Subcutaneous adipose tissue (tissue), 4 donors: ENCODE data around the gene PTOV1. TPM values are rescaled to one million over a fixed set of nuclear protein-coding genes. Genes with fewer than 3 reads are reported as not detected.

Experiments used
- total RNA-seq, 4 donors: library from RNA; depleted of rRNA; stranded (reverse); fragments of >200 nt; gene quantifications; one replicate each; pipeline ENCODE4 v1.1.0, GENCODE V29; 2016
- TF ChIP-seq, protein P1 (sequence below): fragments of 450-650 bp; IDR thresholded peaks from one replicate; pipeline ENCODE4 v1.5.1; 2016; ENCODE audit warnings: low read depth, mild to moderate bottlenecking, control low read depth, antibody characterized with exemption, moderate library complexity

Gene PTOV1
- total RNA-seq, 4 donors from 2014 or later = 39.3 to 65.9 (median 44.2) TPM

DNA sequence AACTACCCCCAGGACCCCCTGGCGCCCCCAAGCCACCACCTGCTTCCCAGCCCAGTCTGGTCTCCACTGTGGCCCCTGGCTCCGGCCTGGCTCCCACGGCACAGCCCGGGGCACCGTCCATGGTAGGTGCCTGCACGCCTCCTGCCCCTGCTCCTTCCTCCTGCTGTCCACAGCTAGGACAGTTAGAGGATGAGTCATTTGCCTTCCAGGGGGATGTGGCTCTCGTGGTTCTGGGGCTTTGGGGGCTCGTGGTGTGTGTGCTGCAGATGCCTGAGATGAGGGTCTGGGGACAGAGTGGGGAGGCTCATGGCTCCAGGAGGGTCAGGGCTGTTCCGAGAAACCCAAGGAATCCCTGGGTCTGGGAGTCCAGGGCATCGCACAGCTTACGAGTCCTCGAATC, 20.2 kb upstream of the PTOV1 start:
- TF ChIP-seq, protein P1, sequence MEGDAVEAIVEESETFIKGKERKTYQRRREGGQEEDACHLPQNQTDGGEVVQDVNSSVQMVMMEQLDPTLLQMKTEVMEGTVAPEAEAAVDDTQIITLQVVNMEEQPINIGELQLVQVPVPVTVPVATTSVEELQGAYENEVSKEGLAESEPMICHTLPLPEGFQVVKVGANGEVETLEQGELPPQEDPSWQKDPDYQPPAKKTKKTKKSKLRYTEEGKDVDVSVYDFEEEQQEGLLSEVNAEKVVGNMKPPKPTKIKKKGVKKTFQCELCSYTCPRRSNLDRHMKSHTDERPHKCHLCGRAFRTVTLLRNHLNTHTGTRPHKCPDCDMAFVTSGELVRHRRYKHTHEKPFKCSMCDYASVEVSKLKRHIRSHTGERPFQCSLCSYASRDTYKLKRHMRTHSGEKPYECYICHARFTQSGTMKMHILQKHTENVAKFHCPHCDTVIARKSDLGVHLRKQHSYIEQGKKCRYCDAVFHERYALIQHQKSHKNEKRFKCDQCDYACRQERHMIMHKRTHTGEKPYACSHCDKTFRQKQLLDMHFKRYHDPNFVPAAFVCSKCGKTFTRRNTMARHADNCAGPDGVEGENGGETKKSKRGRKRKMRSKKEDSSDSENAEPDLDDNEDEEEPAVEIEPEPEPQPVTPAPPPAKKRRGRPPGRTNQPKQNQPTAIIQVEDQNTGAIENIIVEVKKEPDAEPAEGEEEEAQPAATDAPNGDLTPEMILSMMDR = no peak

DNA sequence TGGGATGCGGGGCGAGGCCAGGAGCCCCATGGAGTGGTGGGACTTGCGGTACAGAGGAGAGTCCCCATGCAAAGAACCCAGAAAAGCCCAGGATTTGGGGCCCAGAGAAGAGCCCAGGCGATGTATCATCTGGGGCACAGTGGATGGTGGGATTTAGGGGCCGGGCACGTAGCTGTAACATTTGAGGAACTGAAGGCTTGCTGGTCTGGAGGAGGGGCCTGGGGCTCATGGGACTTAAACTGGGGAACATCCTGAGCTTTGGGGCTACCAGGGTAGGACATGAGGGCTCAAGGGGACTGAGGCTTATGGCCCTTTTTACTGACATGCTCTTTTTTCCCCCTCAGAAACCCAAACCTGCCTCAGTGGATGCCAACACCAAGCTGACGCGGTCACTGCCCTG, 19.4 kb upstream of the PTOV1 start:
- TF ChIP-seq, protein P1 = no peak

DNA sequence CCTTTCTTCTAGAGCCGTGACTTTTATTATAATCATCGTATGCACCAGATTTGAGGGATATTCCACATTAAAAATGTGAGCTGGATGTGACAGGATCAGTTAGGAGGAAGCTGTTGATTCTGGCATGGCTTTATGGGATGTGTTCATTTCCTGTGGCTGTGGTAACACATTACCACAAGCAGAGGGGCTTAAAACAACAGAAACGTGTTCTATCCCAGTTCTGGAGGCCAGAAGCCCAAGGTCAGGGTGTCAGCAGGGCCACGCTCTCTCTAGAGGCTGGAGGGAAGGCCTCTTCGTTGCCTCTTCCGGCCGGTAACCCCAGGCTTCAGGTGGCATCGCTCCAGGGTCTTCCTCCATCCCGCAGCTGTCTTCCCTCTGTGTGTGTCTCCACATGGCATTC, 18.4 kb upstream of the PTOV1 start:
- TF ChIP-seq, protein P1 = no peak

DNA sequence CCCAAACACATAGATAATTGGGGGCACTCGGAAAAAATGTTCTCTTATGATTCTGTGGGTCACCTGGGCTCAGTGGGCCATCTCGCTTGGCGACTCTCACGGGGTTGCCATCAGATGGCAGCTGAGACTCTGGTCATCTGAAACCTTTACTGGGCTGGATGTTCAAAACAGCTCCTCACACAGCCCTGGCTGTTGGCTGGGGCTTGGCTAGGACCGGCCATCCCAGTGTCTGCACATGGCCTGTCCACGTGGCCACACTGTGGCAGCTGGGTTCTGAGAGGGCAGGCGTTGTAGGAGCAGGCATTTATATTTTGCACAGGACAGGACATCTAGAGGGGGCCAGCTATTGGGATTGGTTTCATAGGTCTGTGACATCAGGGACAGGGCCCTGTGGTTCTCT, 17.4 kb upstream of the PTOV1 start:
- TF ChIP-seq, protein P1 = no peak

DNA sequence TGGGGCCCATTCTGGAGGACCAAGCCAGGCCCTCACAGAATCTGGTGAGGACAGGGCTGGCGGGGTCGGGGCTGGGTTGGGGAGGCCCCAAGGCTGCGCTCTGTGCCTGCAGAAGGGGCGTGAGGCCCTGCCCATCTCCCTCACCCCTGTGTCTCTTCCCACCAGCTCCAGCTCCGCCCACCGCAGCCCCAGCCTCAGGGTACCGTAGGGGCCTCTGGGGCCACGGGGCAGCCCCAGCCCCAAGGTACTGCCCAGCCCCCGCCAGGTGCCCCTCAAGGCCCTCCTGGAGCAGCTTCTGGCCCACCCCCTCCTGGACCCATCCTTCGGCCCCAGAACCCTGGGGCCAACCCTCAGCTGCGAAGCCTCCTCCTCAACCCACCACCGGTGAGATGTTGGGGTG, 15.4 kb upstream of the PTOV1 start:
- TF ChIP-seq, protein P1 = no peak

DNA sequence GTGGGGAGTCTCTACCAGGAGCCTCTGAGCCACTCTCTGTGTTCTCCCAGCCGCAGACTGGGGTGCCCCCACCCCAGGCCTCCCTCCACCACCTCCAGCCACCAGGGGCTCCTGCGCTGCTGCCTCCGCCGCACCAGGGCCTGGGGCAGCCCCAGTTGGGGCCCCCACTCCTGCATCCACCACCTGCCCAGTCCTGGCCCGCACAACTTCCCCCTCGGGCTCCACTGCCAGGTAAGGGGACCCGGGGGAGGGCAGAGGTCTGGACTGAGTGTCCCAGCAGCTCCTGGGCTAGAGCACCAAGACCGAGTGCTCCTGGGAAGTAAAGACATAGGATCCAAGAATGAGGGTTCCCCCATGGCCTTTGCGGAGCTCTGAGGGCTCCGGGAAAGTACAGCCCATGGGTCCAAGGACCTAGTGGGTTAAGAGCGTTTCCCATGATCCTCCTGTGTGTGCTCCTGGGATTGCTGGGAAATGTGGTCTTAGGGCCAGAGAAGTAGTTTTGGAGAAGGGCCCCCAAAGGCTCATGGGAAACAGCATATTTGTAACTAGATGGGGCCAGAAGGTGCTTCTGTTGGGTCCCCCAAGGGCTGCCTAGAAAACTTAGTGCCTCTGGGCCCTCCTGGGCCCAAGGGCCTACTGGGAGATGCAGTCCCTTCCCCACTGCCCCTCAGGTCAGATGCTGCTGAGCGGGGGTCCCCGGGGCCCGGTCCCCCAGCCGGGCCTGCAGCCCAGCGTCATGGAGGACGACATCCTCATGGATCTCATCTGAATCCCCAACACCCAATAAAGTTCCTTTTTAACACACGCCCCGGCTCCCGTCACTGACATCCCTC, 14.6 kb upstream of the PTOV1 start:
- TF ChIP-seq, protein P1 = no peak

DNA sequence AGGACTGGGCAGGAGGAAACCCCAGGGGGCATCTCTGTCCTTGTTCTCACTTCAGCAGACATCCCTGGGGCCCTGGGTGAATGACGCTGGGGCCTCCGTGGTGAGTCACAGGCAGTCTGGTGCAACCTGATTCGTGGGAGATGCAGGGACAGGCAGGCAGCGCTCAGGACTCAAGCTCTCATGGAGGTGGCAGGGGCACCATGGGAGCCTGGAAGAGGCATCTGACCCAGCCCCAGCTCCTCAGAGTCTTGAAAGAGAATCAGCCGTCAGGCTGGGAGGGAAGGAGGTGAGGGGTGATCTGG, 14.0 kb upstream of the PTOV1 start:
- TF ChIP-seq, protein P1 = no peak
